HepG2 (cell line): ENCODE data around the gene GFOD1. TPM values are rescaled to one million over a fixed set of nuclear protein-coding genes. Genes with fewer than 3 reads are reported as not detected.

Experiments used
- CBX2 ChIP-seq, 2 experiments: fragments of 200-600 bp in 1 of 2; sonication (generic); formaldehyde crosslinking in 1 of 2; IDR thresholded peaks; 2 replicates each; pipeline versions ENCODE4 v1.7.0 to v1.8.1; 2018 to 2022; ENCODE audit warnings: low read depth in 2 of 2, low read length in 1 of 2, mild to moderate bottlenecking in 1 of 2, missing genetic modification reagents in 1 of 2
- FIP1L1 ChIP-seq: fragments of 200-400 bp; formaldehyde crosslinking; IDR thresholded peaks from 2 replicates; pipeline ENCODE4 v1.6.1; 2018; ENCODE audit warnings: low read depth, mild to moderate bottlenecking, low read length, moderate library complexity, borderline replicate concordance; ENCODE audit not compliant: insufficient read depth
- GPN1 ChIP-seq: sonication (generic); formaldehyde crosslinking; IDR thresholded peaks from 2 replicates; pipeline ENCODE4 v1.5.1; 2020; ENCODE audit warnings: missing genetic modification reagents, borderline replicate concordance
- HMGA1 ChIP-seq: sonication (generic); formaldehyde crosslinking; conservative IDR thresholded peaks from 2 replicates; pipeline ENCODE4 v1.4.0; 2020; ENCODE audit warnings: missing genetic modification reagents
- HNRNPUL1 ChIP-seq: fragments of 200-400 bp; formaldehyde crosslinking; IDR thresholded peaks from 2 replicates; pipeline ENCODE4 v1.6.1; 2017; ENCODE audit warnings: low read depth, mild to moderate bottlenecking, low read length, moderate library complexity
- IRF2 ChIP-seq: IDR thresholded peaks from 2 replicates; pipeline ENCODE4 v1.6.1; 2018; ENCODE audit warnings: missing genetic modification reagents, missing compliant biosample characterization
- MTA3 ChIP-seq: sonication (generic); formaldehyde crosslinking; IDR thresholded peaks from 2 replicates; pipeline ENCODE4 v1.4.0; 2020; ENCODE audit warnings: missing genetic modification reagents
- PAF1 ChIP-seq: IDR thresholded peaks from 2 replicates; pipeline ENCODE4 v1.6.1; 2016; ENCODE audit warnings: missing genetic modification reagents, missing compliant biosample characterization
- SP1 ChIP-seq, 2 experiments: fragments of 450-650 bp in 1 of 2; sonication (generic) in 1 of 2; formaldehyde crosslinking in 1 of 2; IDR thresholded peaks; 2 replicates each; pipeline versions ENCODE4 v1.4.0 to v1.6.1; 2016 to 2020; ENCODE audit warnings: missing genetic modification reagents in 1 of 2
- SRSF9 ChIP-seq: fragments of 200-400 bp; formaldehyde crosslinking; IDR thresholded peaks from 2 replicates; pipeline ENCODE4 v1.6.1; 2018; ENCODE audit warnings: borderline replicate concordance, mild to moderate bottlenecking, low read depth, low read length; ENCODE audit not compliant: insufficient read depth, poor library complexity, severe bottlenecking
- XBP1 ChIP-seq: sonication (generic); formaldehyde crosslinking; IDR thresholded peaks from 2 replicates; pipeline ENCODE4 v1.5.0; 2020; ENCODE audit warnings: missing genetic modification reagents
- ZFP37 ChIP-seq: sonication (generic); formaldehyde crosslinking; IDR thresholded peaks from 2 replicates; pipeline ENCODE4 v1.4.0; 2020; ENCODE audit warnings: missing genetic modification reagents, borderline replicate concordance
- ZFP82 ChIP-seq: sonication (generic); formaldehyde crosslinking; IDR thresholded peaks from 2 replicates; pipeline ENCODE4 v1.5.1; 2020; ENCODE audit warnings: mild to moderate bottlenecking, missing genetic modification reagents, borderline replicate concordance
- ZFX ChIP-seq: sonication (generic); formaldehyde crosslinking; IDR thresholded peaks from 2 replicates; pipeline ENCODE4 v1.4.0; 2020; ENCODE audit warnings: mild to moderate bottlenecking, low read depth, missing genetic modification reagents, moderate library complexity
- ZMYM4 ChIP-seq: sonication (generic); formaldehyde crosslinking; IDR thresholded peaks from 2 replicates; pipeline ENCODE4 v1.8.1; 2023; ENCODE audit warnings: mild to moderate bottlenecking, missing genetic modification reagents
- ZNF350 ChIP-seq: sonication (generic); formaldehyde crosslinking; IDR thresholded peaks from 2 replicates; pipeline ENCODE4 v1.4.0; 2020; ENCODE audit warnings: mild to moderate bottlenecking, low read depth, missing genetic modification reagents, borderline replicate concordance
- ZNF367 ChIP-seq: sonication (generic); formaldehyde crosslinking; IDR thresholded peaks from 2 replicates; pipeline ENCODE4 v1.4.0; 2020; ENCODE audit warnings: missing genetic modification reagents, borderline replicate concordance
- ZNF747 ChIP-seq: sonication (generic); formaldehyde crosslinking; IDR thresholded peaks from 2 replicates; pipeline ENCODE4 v1.8.1; 2023; ENCODE audit warnings: missing genetic modification reagents, mild to moderate bottlenecking, borderline replicate concordance
- polyA plus RNA-seq, 8 experiments: library from polyadenylated mRNA; depleted of rRNA in 3 of 8; stranded (reverse) in 7 of 8; unstranded in 1 of 8; fragments of >200 nt; fragmentation: Illumina TruSeq in 4 of 8; extraction: Trizol in 4 of 8; gene quantifications; 2 replicates each; pipeline versions ENCODE4 v1.2.1 to v1.2.3, GENCODE V29; 2011 to 2016; ENCODE audit warnings: low read depth in 4 of 8, missing spikeins in 1 of 8, mixed read lengths in 1 of 8; ENCODE audit not compliant: insufficient read depth in 1 of 8
- total RNA-seq, 5 experiments: library from RNA; depleted of rRNA; stranded (reverse); fragments of >200 nt; fragmentation: Illumina TruSeq; extraction: Trizol; gene quantifications; 2 replicates each; pipeline ENCODE4 v1.2.3, GENCODE V29; 2016; ENCODE audit warnings: low read depth in 1 of 5
- TF ChIP-seq, protein P1 (sequence below): sonication (generic); formaldehyde crosslinking; IDR thresholded peaks from 2 replicates; pipeline ENCODE4 v1.5.1; 2020; ENCODE audit warnings: mild to moderate bottlenecking, missing genetic modification reagents, moderate library complexity
- TF ChIP-seq, protein P2 (sequence below): sonication (generic); formaldehyde crosslinking; IDR thresholded peaks from 2 replicates; pipeline ENCODE4 v1.8.0; 2022; ENCODE audit warnings: mild to moderate bottlenecking, missing genetic modification reagents, borderline replicate concordance
- TF ChIP-seq, protein P3 (sequence below): sonication (generic); formaldehyde crosslinking; IDR thresholded peaks from 2 replicates; pipeline ENCODE4 v1.4.0; 2020; ENCODE audit warnings: missing genetic modification reagents
- TF ChIP-seq, protein P4 (sequence below): sonication (generic); formaldehyde crosslinking; IDR thresholded peaks from 2 replicates; pipeline ENCODE4 v1.4.0; 2020; ENCODE audit warnings: low read depth, mild to moderate bottlenecking, missing genetic modification reagents
- TF ChIP-seq, protein P5 (sequence below): sonication (generic); formaldehyde crosslinking; conservative IDR thresholded peaks from 2 replicates; pipeline ENCODE4 v1.8.0; 2022; ENCODE audit warnings: low read depth, missing genetic modification reagents

GFOD1 gene
- total and polyA plus RNA-seq, 2 of the 13 experiments (the other 11 are each of a cell fraction or from before 2014, with no cell fraction given) = 1.9 to 6.4 TPM

DNA sequence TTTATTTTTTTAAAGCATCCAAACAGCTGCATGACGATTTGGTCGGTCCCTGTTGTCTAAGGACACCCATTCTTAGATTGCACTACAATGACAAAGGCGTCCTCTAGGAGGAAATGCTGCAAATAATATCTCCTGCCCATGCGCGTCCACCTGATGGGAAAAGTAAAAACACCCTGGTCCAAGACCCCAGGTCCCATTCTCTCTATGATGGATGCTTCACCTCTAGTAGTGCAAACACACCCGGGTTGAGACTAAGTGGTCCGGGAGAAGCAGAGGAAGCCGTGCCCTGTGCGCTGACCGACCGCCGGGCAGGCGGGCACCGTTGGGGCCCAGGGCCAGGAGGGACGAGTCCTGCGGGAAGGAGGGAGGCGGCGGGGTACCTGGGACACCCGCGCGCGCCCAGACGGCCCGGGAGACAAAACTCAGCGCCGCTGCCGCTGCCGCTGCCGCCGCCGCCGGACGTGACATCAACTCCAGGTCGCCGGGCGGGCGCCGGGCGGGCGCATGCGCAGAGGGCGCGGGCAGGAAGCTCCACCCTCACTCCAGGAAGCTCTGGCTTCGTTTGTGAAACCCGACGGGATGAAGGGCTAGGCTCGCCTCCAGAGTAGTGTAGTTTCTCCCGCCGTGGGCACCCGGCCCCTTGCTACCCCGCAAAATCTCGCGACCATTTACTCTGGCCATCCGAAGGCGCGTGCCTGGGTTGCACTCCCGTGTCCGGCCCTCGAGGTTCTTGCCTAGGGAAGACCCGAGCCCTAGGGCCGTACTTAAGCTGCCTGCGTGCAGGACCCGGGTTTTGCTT is 159.1 kb downstream of the GFOD1 start, which contains the start of gene TBC1D7 (continued):
- TF ChIP-seq, protein P1, sequence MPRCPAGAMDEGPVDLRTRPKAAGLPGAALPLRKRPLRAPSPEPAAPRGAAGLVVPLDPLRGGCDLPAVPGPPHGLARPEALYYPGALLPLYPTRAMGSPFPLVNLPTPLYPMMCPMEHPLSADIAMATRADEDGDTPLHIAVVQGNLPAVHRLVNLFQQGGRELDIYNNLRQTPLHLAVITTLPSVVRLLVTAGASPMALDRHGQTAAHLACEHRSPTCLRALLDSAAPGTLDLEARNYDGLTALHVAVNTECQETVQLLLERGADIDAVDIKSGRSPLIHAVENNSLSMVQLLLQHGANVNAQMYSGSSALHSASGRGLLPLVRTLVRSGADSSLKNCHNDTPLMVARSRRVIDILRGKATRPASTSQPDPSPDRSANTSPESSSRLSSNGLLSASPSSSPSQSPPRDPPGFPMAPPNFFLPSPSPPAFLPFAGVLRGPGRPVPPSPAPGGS = no peak
- no peak for TF ChIP-seq CBX2 (IDR thresholded peaks at IDR 0.05; ENCODE audit: low read depth, low read length)
- peak; percentile 84 for TF ChIP-seq CBX2 (CRISPR knock-in tag; IDR thresholded peaks at IDR 0.05; ENCODE audit: low read depth)
- peak; percentile 30; the same call in 1 of the 2 replicates for TF ChIP-seq IRF2 (CRISPR knock-in tag)
- no peak for TF ChIP-seq GPN1
- TF ChIP-seq, protein P2, sequence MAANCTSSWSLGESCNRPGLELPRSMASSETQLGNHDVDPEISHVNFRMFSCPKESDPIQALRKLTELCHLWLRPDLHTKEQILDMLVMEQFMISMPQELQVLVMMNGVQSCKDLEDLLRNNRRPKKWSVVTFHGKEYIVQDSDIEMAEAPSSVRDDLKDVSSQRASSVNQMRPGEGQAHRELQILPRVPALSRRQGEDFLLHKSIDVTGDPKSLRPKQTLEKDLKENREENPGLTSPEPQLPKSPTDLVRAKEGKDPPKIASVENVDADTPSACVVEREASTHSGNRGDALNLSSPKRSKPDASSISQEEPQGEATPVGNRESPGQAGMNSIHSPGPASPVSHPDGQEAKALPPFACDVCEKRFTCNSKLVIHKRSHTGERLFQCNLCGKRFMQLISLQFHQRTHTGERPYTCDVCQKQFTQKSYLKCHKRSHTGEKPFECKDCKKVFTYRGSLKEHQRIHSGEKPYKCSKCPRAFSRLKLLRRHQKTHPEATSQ = peak; percentile 76; the same call in 1 of the 2 replicates
- no peak for TF ChIP-seq SRSF9
- peak; percentile 84; the same call in 1 of the 2 replicates for TF ChIP-seq ZFX (CRISPR knock-in tag)
- no peak for TF ChIP-seq MTA3 (CRISPR knock-in tag)
- TF ChIP-seq, protein P3, sequence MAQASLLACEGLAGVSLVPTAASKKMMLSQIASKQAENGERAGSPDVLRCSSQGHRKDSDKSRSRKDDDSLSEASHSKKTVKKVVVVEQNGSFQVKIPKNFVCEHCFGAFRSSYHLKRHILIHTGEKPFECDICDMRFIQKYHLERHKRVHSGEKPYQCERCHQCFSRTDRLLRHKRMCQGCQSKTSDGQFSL (CRISPR knock-in tag) = no peak
- TF ChIP-seq ZFP82 = peak; percentile 91; the same call in 1 of the 2 replicates
- TF ChIP-seq ZNF747 (CRISPR knock-in tag) = peak; percentile 81
- TF ChIP-seq FIP1L1 = peak; percentile 84; the same call in 1 of the 2 replicates
- no peak for TF ChIP-seq SP1 (IDR thresholded peaks at IDR 0.05)
- TF ChIP-seq SP1 (CRISPR knock-in tag; IDR thresholded peaks at IDR 0.05) = peak; percentile 21; the same call in 1 of the 2 replicates
- no peak for TF ChIP-seq HNRNPUL1
- TF ChIP-seq PAF1 = no peak
- TF ChIP-seq ZNF350 (CRISPR knock-in tag) = peak; percentile 67; the same call in 1 of the 2 replicates
- TF ChIP-seq, protein P4, sequence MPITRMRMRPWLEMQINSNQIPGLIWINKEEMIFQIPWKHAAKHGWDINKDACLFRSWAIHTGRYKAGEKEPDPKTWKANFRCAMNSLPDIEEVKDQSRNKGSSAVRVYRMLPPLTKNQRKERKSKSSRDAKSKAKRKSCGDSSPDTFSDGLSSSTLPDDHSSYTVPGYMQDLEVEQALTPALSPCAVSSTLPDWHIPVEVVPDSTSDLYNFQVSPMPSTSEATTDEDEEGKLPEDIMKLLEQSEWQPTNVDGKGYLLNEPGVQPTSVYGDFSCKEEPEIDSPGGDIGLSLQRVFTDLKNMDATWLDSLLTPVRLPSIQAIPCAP = no peak
- TF ChIP-seq ZMYM4 (CRISPR knock-in tag) = peak; percentile 88
- TF ChIP-seq, protein P5, sequence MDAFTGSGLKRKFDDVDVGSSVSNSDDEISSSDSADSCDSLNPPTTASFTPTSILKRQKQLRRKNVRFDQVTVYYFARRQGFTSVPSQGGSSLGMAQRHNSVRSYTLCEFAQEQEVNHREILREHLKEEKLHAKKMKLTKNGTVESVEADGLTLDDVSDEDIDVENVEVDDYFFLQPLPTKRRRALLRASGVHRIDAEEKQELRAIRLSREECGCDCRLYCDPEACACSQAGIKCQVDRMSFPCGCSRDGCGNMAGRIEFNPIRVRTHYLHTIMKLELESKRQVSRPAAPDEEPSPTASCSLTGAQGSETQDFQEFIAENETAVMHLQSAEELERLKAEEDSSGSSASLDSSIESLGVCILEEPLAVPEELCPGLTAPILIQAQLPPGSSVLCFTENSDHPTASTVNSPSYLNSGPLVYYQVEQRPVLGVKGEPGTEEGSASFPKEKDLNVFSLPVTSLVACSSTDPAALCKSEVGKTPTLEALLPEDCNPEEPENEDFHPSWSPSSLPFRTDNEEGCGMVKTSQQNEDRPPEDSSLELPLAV (CRISPR knock-in tag) = no peak
- TF ChIP-seq ZFP37 = no peak
- TF ChIP-seq HMGA1 = no peak
- TF ChIP-seq XBP1 (CRISPR knock-in tag) = no peak; the same call in 1 of the 2 replicates
- no peak for TF ChIP-seq ZNF367
